HL-60 (cell line): ENCODE results near the gene VTI1A.

Source experiments
- DNase-seq, 2 experiments: peaks; one replicate each; pipeline ENCODE4 v3.0.0-alpha.2; 2010 to 2020; ENCODE audit warnings: low read depth in 1 of 2, low spot score in 1 of 2
- H3K27ac ChIP-seq: fragments of 250-450 bp; sonication (Bioruptor Pico); replicated peaks from 2 replicates; pipeline ENCODE4 v1.5.1; 2020; ENCODE audit warnings: mild to moderate bottlenecking, moderate library complexity
- H3K27me3 ChIP-seq: fragments of 250-450 bp; sonication (Bioruptor Pico); 2 replicates; pipeline ENCODE4 v1.5.1; 2021; ENCODE audit warnings: mild to moderate bottlenecking, moderate library complexity; ENCODE audit not compliant: insufficient read depth, poor library complexity, severe bottlenecking
- H3K4me3 ChIP-seq: replicated peaks from 2 replicates; pipeline ENCODE4 v1.5.1; 2011; ENCODE audit warnings: mild to moderate bottlenecking, control low read depth, low read length; ENCODE audit not compliant: insufficient read depth
- CTCF ChIP-seq: IDR thresholded peaks from one replicate; pipeline ENCODE4 v1.5.1; 2011; ENCODE audit warnings: low read length, control low read depth, inconsistent platforms; ENCODE audit not compliant: insufficient read depth
- GABPA ChIP-seq: IDR thresholded peaks from 2 replicates; pipeline ENCODE4 v1.6.1; 2012; ENCODE audit warnings: low read depth
- POLR2AphosphoS5 ChIP-seq: IDR thresholded peaks from 2 replicates; pipeline ENCODE4 v1.6.1; 2012; ENCODE audit warnings: low read depth
- REST ChIP-seq: IDR thresholded peaks from 2 replicates; pipeline ENCODE4 v1.6.1; 2012; ENCODE audit warnings: low read depth; ENCODE audit not compliant: insufficient replicate concordance
- SPI1 ChIP-seq: IDR thresholded peaks from 2 replicates; pipeline ENCODE4 v1.6.1; 2012; ENCODE audit warnings: low read depth, mild to moderate bottlenecking, borderline replicate concordance

VTI1A gene

GRCh38 chr10:112848228-112848627 lies 401.2 kb downstream of the VTI1A start:
- Histone ChIP-seq H3K27ac (no peak overlapping the region), H3K27me3 (no peaks in the 10 kb centered on the region), H3K4me3 (no peak overlapping the region)
- no peak for DNase-seq
- TF ChIP-seq REST, result no peak
- TF ChIP-seq POLR2AphosphoS5, result no peak

DNA sequence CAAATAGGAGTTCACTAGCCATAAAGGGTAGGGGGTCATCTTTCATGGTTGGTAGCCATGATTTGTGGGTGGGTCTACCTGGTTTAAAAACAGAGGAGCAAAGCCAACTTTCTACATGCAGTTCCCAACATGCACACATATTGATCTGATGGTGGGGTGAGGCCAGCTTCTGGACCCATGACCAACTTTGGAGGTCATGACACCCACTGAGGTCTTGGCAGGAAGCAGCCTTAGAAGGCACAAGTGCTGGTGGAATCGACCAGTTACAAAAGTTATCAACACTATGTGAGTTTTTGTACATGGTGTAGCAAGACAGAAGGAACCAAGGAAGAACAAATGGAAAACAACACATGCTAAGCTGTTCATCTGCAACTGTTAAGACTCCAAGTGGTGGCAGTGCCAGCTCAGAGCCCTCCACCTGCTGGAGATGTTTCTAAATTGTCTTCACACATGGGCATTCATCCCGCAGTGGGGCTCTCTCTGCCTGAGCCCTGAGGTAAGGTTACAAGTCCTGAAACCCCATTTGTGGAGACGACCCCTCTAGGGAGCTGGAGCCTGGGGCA lies 401.9 kb downstream of the VTI1A start:
- Histone ChIP-seq H3K4me3 (no peak overlapping the region), H3K27me3 (no peaks in the 10 kb centered on the region), H3K27ac (no peak overlapping the region)
- TF ChIP-seq CTCF (no peak), REST (no peak), SPI1 (no peak), GABPA (no peak), POLR2AphosphoS5 (no peak)
- DNase-seq, result no peak

- no peak overlapping the region for H3K4me3 ChIP-seq
- DNase-seq, result no peak
- no peak for TF ChIP-seq GABPA
- TF ChIP-seq CTCF, result no peak
- TF ChIP-seq REST, result no peak
- no peak for TF ChIP-seq SPI1
- no peak for TF ChIP-seq POLR2AphosphoS5
- H3K27ac ChIP-seq, result no peak overlapping the region
- no peaks in the 10 kb centered on the region for H3K27me3 ChIP-seq
These were observed 402.5 kb downstream of the VTI1A start for GRCh38 chr10:112849546-112849945.

GRCh38 chr10:112851181-112851580 lies 404.2 kb downstream of the VTI1A start:
- TF ChIP-seq GABPA, result no peak
- no peak for TF ChIP-seq SPI1
- no peak for TF ChIP-seq REST
- TF ChIP-seq POLR2AphosphoS5, result no peak
- no peak for TF ChIP-seq CTCF
- H3K27ac ChIP-seq, result no peak overlapping the region

More at GRCh38 chr10:112851181-112851580, 404.2 kb downstream of the VTI1A start:
- no peak for DNase-seq
- Histone ChIP-seq H3K27me3 (no peaks in the 10 kb centered on the region), H3K4me3 (no peak overlapping the region)
